Vagina (tissue), 2 donors: Measurements from ENCODE around the gene STK35.

Experiments
- CTCF ChIP-seq, 3 experiments: fragments of 450-650 bp in 2 of 3; fragments of 200-600 bp in 1 of 3; sonication (generic) in 1 of 3; IDR thresholded peaks; one replicate each; pipeline ENCODE4 v1.5.1; 2017 to 2019; ENCODE audit warnings: antibody characterized with exemption in 3 of 3, mild to moderate bottlenecking in 2 of 3, moderate library complexity in 2 of 3
- POLR2A ChIP-seq, 2 donors: fragments of 450-650 bp; IDR thresholded peaks; one replicate each; pipeline ENCODE4 v1.6.1; 2017; ENCODE audit warnings: antibody characterized with exemption in 2 of 2, mild to moderate bottlenecking in 2 of 2, moderate library complexity in 2 of 2
- POLR2AphosphoS5 ChIP-seq, 2 donors: sonication (generic); formaldehyde crosslinking; IDR thresholded peaks; one replicate each; pipeline ENCODE4 v1.9.0; 2017; ENCODE audit warnings: antibody characterized with exemption in 2 of 2, mild to moderate bottlenecking in 2 of 2, low read depth in 1 of 2; ENCODE audit not compliant: insufficient read depth in 1 of 2

GRCh38 chr20:2141600-2142575 lies 40.3 kb downstream of the STK35 start:
- TF ChIP-seq CTCF (IDR thresholded peaks at IDR 0.05) (no peak), POLR2AphosphoS5 (IDR thresholded peaks at IDR 0.05; ENCODE audit: insufficient read depth in 1 of 2, low read depth in 1 of 2) (no peak), POLR2A (IDR thresholded peaks at IDR 0.05) (no peak)
